H9 (cell line): ENCODE results near the gene ZNF621. TPM values are rescaled to one million over a fixed set of nuclear protein-coding genes. Genes with fewer than 3 reads are reported as not detected.

Experiments used
- DNase-seq: peaks from one replicate; pipeline ENCODE4 v3.0.0-alpha.2; 2017
- H2AFZ ChIP-seq: one replicate; pipeline ENCODE4 v1.6.1; 2013; ENCODE audit warnings: mild to moderate bottlenecking, low read length, control low read depth, moderate library complexity
- H2AK5ac ChIP-seq: 2 replicates; pipeline ENCODE4 v1.6.1; 2013; ENCODE audit warnings: low read length, control low read depth, mixed read lengths; ENCODE audit not compliant: insufficient read length
- H2BK120ac ChIP-seq: one replicate; pipeline ENCODE4 v1.6.1; 2013; ENCODE audit warnings: low read depth, mild to moderate bottlenecking, low read length, control low read depth, inconsistent platforms; ENCODE audit not compliant: poor library complexity, severe bottlenecking
- H2BK12ac ChIP-seq: 2 replicates; pipeline ENCODE4 v1.6.1; 2013; ENCODE audit warnings: low read length, control low read depth, mixed read lengths, low read depth; ENCODE audit not compliant: insufficient read length
- H2BK15ac ChIP-seq: 2 replicates; pipeline ENCODE4 v1.6.1; 2013; ENCODE audit warnings: low read depth, low read length, control low read depth
- H2BK20ac ChIP-seq: one replicate; pipeline ENCODE4 v1.6.1; 2013; ENCODE audit warnings: low read depth, mild to moderate bottlenecking, low read length, control low read depth, inconsistent platforms; ENCODE audit not compliant: poor library complexity, severe bottlenecking
- H2BK5ac ChIP-seq: 2 replicates; pipeline ENCODE4 v1.6.1; 2013; ENCODE audit warnings: low read length, control low read depth, mixed read lengths; ENCODE audit not compliant: insufficient read length
- H3K14ac ChIP-seq: 2 replicates; pipeline ENCODE4 v1.6.1; 2013; ENCODE audit warnings: low read length, control low read depth; ENCODE audit not compliant: insufficient read depth
- H3K18ac ChIP-seq: 2 replicates; pipeline ENCODE4 v1.6.1; 2013; ENCODE audit warnings: low read depth, mild to moderate bottlenecking, mixed read lengths, low read length, control low read depth; ENCODE audit not compliant: insufficient read length
- H3K23ac ChIP-seq: 2 replicates; pipeline ENCODE4 v1.6.1; 2013; ENCODE audit warnings: low read length, control low read depth, mixed read lengths, low read depth; ENCODE audit not compliant: insufficient read length
- H3K23me2 ChIP-seq: 2 replicates; pipeline ENCODE4 v1.6.1; 2013; ENCODE audit warnings: low read depth, mild to moderate bottlenecking, mixed read lengths, low read length, control low read depth; ENCODE audit not compliant: insufficient read length, poor library complexity, severe bottlenecking
- H3K27ac ChIP-seq: 2 replicates; pipeline ENCODE4 v1.5.1; 2013; ENCODE audit warnings: low read length, control low read depth, mixed read lengths, low read depth; ENCODE audit not compliant: insufficient read length
- H3K27me3 ChIP-seq: 2 replicates; pipeline ENCODE4 v1.6.1; 2013; ENCODE audit warnings: low read length, control low read depth, inconsistent platforms; ENCODE audit not compliant: insufficient read depth
- H3K4ac ChIP-seq: 2 replicates; pipeline ENCODE4 v1.6.1; 2013; ENCODE audit warnings: low read depth, mild to moderate bottlenecking, control low read depth, inconsistent platforms, low read length, moderate library complexity
- H3K4me1 ChIP-seq: 2 replicates; pipeline ENCODE4 v1.6.1; 2013; ENCODE audit warnings: low read length, control low read depth, inconsistent platforms; ENCODE audit not compliant: insufficient read depth
- H3K4me2 ChIP-seq: 2 replicates; pipeline ENCODE4 v1.6.1; 2013; ENCODE audit warnings: low read length, control low read depth, mixed read lengths; ENCODE audit not compliant: insufficient read length, insufficient read depth
- H3K56ac ChIP-seq: 2 replicates; pipeline ENCODE4 v1.6.1; 2013; ENCODE audit warnings: low read depth, mild to moderate bottlenecking, mixed read lengths, low read length, control low read depth; ENCODE audit not compliant: insufficient read length
- H3K79me1 ChIP-seq: 2 replicates; pipeline ENCODE4 v1.6.1; 2013; ENCODE audit warnings: low read depth, mild to moderate bottlenecking, moderate library complexity, low read length, control low read depth, inconsistent platforms; ENCODE audit not compliant: insufficient read depth, poor library complexity, severe bottlenecking
- H3K79me2 ChIP-seq: 2 replicates; pipeline ENCODE4 v1.6.1; 2013; ENCODE audit warnings: low read length, control low read depth, inconsistent platforms; ENCODE audit not compliant: insufficient read depth
- H3K9ac ChIP-seq: 2 replicates; pipeline ENCODE4 v1.6.1; 2013; ENCODE audit warnings: low read length, control low read depth, mixed read lengths; ENCODE audit not compliant: insufficient read length; ENCODE audit errors: extremely low read depth
- H3K9me3 ChIP-seq: one replicate; pipeline ENCODE4 v1.6.1; 2013; ENCODE audit warnings: low read depth, low read length, inconsistent platforms; ENCODE audit not compliant: control insufficient read depth
- H3T11ph ChIP-seq: one replicate; pipeline ENCODE4 v1.6.1; 2013; ENCODE audit warnings: mild to moderate bottlenecking, low read length, control low read depth, inconsistent platforms
- H4K20me1 ChIP-seq: one replicate; pipeline ENCODE4 v1.6.1; 2013; ENCODE audit not compliant: control insufficient read depth, insufficient read length, insufficient read depth
- H4K5ac ChIP-seq: 2 replicates; pipeline ENCODE4 v1.6.1; 2013; ENCODE audit warnings: low read depth, mild to moderate bottlenecking, mixed read lengths, low read length, control low read depth; ENCODE audit not compliant: insufficient read length
- H4K8ac ChIP-seq: replicated peaks from 2 replicates; pipeline ENCODE4 v1.6.1; 2013; ENCODE audit warnings: low read length, control low read depth, mixed read lengths, low read depth; ENCODE audit not compliant: insufficient read length
- H4K91ac ChIP-seq: 2 replicates; pipeline ENCODE4 v1.6.1; 2013; ENCODE audit warnings: low read depth, mild to moderate bottlenecking, moderate library complexity, mixed read lengths, low read length, control low read depth; ENCODE audit not compliant: insufficient read length
- H3K27ac Mint-ChIP-seq, 3 experiments: 2 replicates in 2 of 3; 3 replicates in 1 of 3; pipeline ENCODE4 v1.8.0; 2020 to 2021; ENCODE audit warnings: mixed read lengths in 3 of 3, mild to moderate bottlenecking in 1 of 3, moderate library complexity in 1 of 3
- H3K27me3 Mint-ChIP-seq: 2 replicates; pipeline ENCODE4 v1.8.0; 2021; ENCODE audit warnings: low read depth, mild to moderate bottlenecking, moderate library complexity, mixed read lengths
- H3K36me3 Mint-ChIP-seq, 3 experiments: 2 replicates in 2 of 3; 3 replicates in 1 of 3; pipeline ENCODE4 v1.8.0; 2020 to 2021; ENCODE audit warnings: low read depth in 3 of 3, mixed read lengths in 3 of 3; ENCODE audit not compliant: insufficient read depth in 1 of 3
- H3K4me1 Mint-ChIP-seq, 2 experiments: 2 replicates each; pipeline ENCODE4 v1.8.0; 2020; ENCODE audit warnings: mixed read lengths in 2 of 2
- H3K4me3 Mint-ChIP-seq, 2 experiments: 2 replicates in 1 of 2; 3 replicates in 1 of 2; pipeline ENCODE4 v1.8.0; 2020 to 2021; ENCODE audit warnings: mild to moderate bottlenecking in 2 of 2, mixed read lengths in 2 of 2, moderate library complexity in 1 of 2
- H3K9me3 Mint-ChIP-seq, 2 experiments: 2 replicates in 1 of 2; 3 replicates in 1 of 2; pipeline ENCODE4 v1.8.0; 2020; ENCODE audit warnings: mild to moderate bottlenecking in 2 of 2, mixed read lengths in 2 of 2, moderate library complexity in 1 of 2
- CTCF ChIP-seq: fragments of 200-600 bp; sonication (generic); conservative IDR thresholded peaks from 3 replicates; pipeline ENCODE4 v1.8.0; 2021; ENCODE audit warnings: antibody characterized with exemption, mild to moderate bottlenecking
- WGBS: extraction: QIAGEN DNeasy Blood & Tissue Kit; methylation state at CpG from one replicate; pipeline ENCODE4 v1.1.7; 2013; ENCODE audit warnings: missing lambda C conversion rate, low lambda C conversion rate, mixed read lengths; ENCODE audit not compliant: insufficient read length; ENCODE audit errors: extremely low coverage; 5-methylcytosine and 5-hydroxymethylcytosine counted together
- total RNA-seq: library from RNA; stranded (reverse); gene quantifications from 2 replicates; pipeline ENCODE4 v1.2.1, GENCODE V29; 2021

ZNF621 gene
- total RNA-seq, 1 experiment from 2014 or later: 23.8 TPM

DNA sequence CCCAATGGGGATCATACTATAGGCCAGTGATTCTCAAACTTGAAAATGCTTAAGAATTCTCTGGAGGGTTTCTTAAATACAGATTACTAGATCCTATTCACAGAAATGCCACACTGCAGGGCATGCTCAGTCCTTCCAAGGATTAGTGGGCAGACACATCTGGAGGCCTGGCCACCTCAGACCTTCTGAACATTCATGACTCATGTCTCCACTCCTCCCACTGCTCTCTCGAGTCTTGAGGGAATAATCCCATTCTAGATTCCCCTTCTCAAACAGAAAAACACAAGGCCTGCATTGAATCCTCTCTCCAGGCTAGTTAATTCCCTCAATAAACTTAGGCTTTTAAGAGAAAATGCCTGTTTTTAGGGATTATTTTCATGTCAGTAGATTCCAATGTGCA lies 22.1 kb downstream of the ZNF621 start:
- no peaks in the 10 kb centered on the region for H4K20me1 ChIP-seq
- H3K9ac ChIP-seq: no peak overlapping the region
- H2BK12ac ChIP-seq: no peak overlapping the region
- no peak overlapping the region for H2BK20ac ChIP-seq
- no peak overlapping the region for H2BK15ac ChIP-seq
- Mint-ChIP-seq H3K27ac (no peak overlapping the region), H3K27me3 (no peaks in the 10 kb centered on the region), H3K4me3 (no peak overlapping the region), H3K4me1 (no peaks in the 10 kb centered on the region; a peak in 1 of 4 replicates), H3K36me3 (peaks cover 4 to 10% (median 6%) of the 10 kb centered on the region in 3 experiments; a peak in 6 of 7 replicates), H3K9me3 (peaks cover 11 to 19% of the 10 kb centered on the region in 2 experiments)
- H3K27me3 ChIP-seq: no peaks in the 10 kb centered on the region
- H4K8ac ChIP-seq: no peak overlapping the region
- no peak overlapping the region for H3K56ac ChIP-seq
- no peak overlapping the region for H2BK5ac ChIP-seq
- no peaks in the 10 kb centered on the region for H3K9me3 ChIP-seq
- WGBS: no CpG with 5 or more reads among the region's 1 CpG
- no peak for TF ChIP-seq CTCF
- no peak overlapping the region for H2AFZ ChIP-seq
- no peak overlapping the region for H4K5ac ChIP-seq
- no peak overlapping the region for H3K18ac ChIP-seq
- H3K4ac ChIP-seq: no peak overlapping the region
- no peak overlapping the region for H2BK120ac ChIP-seq
- H3K79me2 ChIP-seq: no peaks in the 10 kb centered on the region
- DNase-seq: no peak
- no peak overlapping the region for H3K14ac ChIP-seq
- no peak overlapping the region for H3T11ph ChIP-seq
- no peaks in the 10 kb centered on the region for H3K4me1 ChIP-seq
- no peaks in the 10 kb centered on the region for H3K23me2 ChIP-seq
- no peaks in the 10 kb centered on the region for H3K79me1 ChIP-seq
- H2AK5ac ChIP-seq: no peak overlapping the region
- H3K4me2 ChIP-seq: no peak overlapping the region
- no peak overlapping the region for H4K91ac ChIP-seq
- H3K23ac ChIP-seq: no peak overlapping the region
- H3K27ac ChIP-seq: no peak overlapping the region
